PC-3 (cell line): ENCODE measurements around the gene SBNO2. TPM values are rescaled to one million over a fixed set of nuclear protein-coding genes. Genes with fewer than 3 reads are reported as not detected.
A peak's percentile ranks its signal among the peaks of the same experiment; 100 is the strongest.

Experiments
- ATAC-seq: fragments of 200-7000 bp; cut with Tn5 transposase; 2 replicates; pipeline ENCODE4 v1.9.1; 2020; ENCODE audit warnings: mild to moderate bottlenecking, moderate library complexity
- BruUV-seq: library from RNA; stranded (reverse); fragments of 400-500 nt; replicated peaks from 2 replicates; lab custom pipeline; 2021; lab: Mats Ljungman, UMichigan
- CTCF ChIA-PET: fragments of 300-600 bp; sonication (Branson Sonifier 250); formaldehyde crosslinking; loops from one replicate; lab custom pipeline; 2022; ENCODE audit warnings: antibody characterized with exemption; lab: Charles Lee
- POLR2A ChIA-PET: fragments of 300-600 bp; sonication (Branson Sonifier 250); formaldehyde crosslinking; loops from one replicate; lab custom pipeline; 2022; ENCODE audit warnings: antibody characterized with exemption; ENCODE audit not compliant: unreplicated experiment; lab: Charles Lee
- DNase-seq: peaks from one replicate; pipeline ENCODE4 v3.0.0-alpha.2; 2015
- H2AFZ ChIP-seq: fragments of 300-600 bp; sonication (generic); 2 replicates; pipeline ENCODE4 v1.6.0; 2016; ENCODE audit warnings: antibody characterized with exemption, low read length
- H3F3A ChIP-seq: fragments of 300-600 bp; sonication (generic); one replicate; pipeline ENCODE4 v1.6.0; 2017; ENCODE audit warnings: antibody characterized with exemption, low read length, control low read depth, mild to moderate bottlenecking; ENCODE audit not compliant: unreplicated experiment
- H3K27ac ChIP-seq: fragments of 300-600 bp; sonication (generic); 2 replicates; pipeline ENCODE4 v1.5.1; 2016; ENCODE audit warnings: mild to moderate bottlenecking, low read length
- H3K27me3 ChIP-seq: fragments of 300-600 bp; sonication (generic); 2 replicates; pipeline ENCODE4 v1.6.1; 2016; ENCODE audit warnings: low read length, mixed read lengths
- H3K36me3 ChIP-seq: fragments of 300-600 bp; sonication (generic); 2 replicates; pipeline ENCODE4 v1.6.1; 2016; ENCODE audit warnings: low read depth, mixed run types, low read length, mixed read lengths
- H3K4me1 ChIP-seq: fragments of 300-600 bp; sonication (generic); 2 replicates; pipeline ENCODE4 v1.5.1; 2016; ENCODE audit warnings: low read length; ENCODE audit not compliant: insufficient read depth
- H3K4me2 ChIP-seq: fragments of 300-600 bp; sonication (generic); 2 replicates; pipeline ENCODE4 v1.6.0; 2016; ENCODE audit warnings: low read length
- H3K4me3 ChIP-seq: fragments of 300-600 bp; sonication (generic); 2 replicates; pipeline ENCODE4 v1.5.1; 2016; ENCODE audit warnings: mild to moderate bottlenecking, low read length, mixed read lengths
- H3K79me2 ChIP-seq: fragments of 300-600 bp; sonication (generic); 2 replicates; pipeline ENCODE4 v1.6.1; 2017; ENCODE audit warnings: low read length, mixed read lengths
- H3K9ac ChIP-seq: fragments of 300-600 bp; sonication (generic); 2 replicates; pipeline ENCODE4 v1.6.0; 2016; ENCODE audit warnings: mild to moderate bottlenecking, low read length
- H3K9me2 ChIP-seq: fragments of 300-600 bp; sonication (generic); replicated peaks from 2 replicates; pipeline ENCODE4 v1.6.1; 2016; ENCODE audit warnings: mixed run types, low read length, mixed read lengths
- H3K9me3 ChIP-seq: fragments of 300-600 bp; sonication (generic); 2 replicates; pipeline ENCODE4 v1.6.1; 2016; ENCODE audit warnings: low read length, mixed read lengths
- H4K20me1 ChIP-seq: fragments of 300-600 bp; sonication (generic); 2 replicates; pipeline ENCODE4 v1.6.1; 2016; ENCODE audit warnings: low read length, mixed read lengths
- EZH2 ChIP-seq: fragments of 300-600 bp; sonication (generic); IDR thresholded peaks from one replicate; pipeline ENCODE4 v1.6.1; 2017; ENCODE audit warnings: antibody characterized with exemption, mild to moderate bottlenecking, low read length; ENCODE audit not compliant: unreplicated experiment
- EZH2phosphoT487 ChIP-seq: fragments of 300-600 bp; sonication (generic); IDR thresholded peaks from 2 replicates; pipeline ENCODE4 v1.6.1; 2018; ENCODE audit warnings: mild to moderate bottlenecking, antibody characterized with exemption, low read length, borderline replicate concordance
- intact Hi-C: fragments of 100-400 bp; cut with micrococcal nuclease; formaldehyde crosslinking; loops from 2 replicates; pipeline ENCODE4 v1.9.0; 2023
- total RNA-seq: library from RNA; depleted of rRNA; stranded (reverse); fragments of >200 nt; gene quantifications from 2 replicates; pipeline ENCODE4 v1.2.3, GENCODE V29; 2014
- TF ChIP-seq, protein P1 (sequence below): fragments of 300-600 bp; sonication (generic); conservative IDR thresholded peaks from 2 replicates; pipeline ENCODE4 v1.5.1; 2017; ENCODE audit warnings: antibody characterized with exemption, low read depth, mild to moderate bottlenecking, low read length

Gene SBNO2
- total RNA-seq, 1 experiment from 2014 or later, result 62.4 TPM

DNA sequence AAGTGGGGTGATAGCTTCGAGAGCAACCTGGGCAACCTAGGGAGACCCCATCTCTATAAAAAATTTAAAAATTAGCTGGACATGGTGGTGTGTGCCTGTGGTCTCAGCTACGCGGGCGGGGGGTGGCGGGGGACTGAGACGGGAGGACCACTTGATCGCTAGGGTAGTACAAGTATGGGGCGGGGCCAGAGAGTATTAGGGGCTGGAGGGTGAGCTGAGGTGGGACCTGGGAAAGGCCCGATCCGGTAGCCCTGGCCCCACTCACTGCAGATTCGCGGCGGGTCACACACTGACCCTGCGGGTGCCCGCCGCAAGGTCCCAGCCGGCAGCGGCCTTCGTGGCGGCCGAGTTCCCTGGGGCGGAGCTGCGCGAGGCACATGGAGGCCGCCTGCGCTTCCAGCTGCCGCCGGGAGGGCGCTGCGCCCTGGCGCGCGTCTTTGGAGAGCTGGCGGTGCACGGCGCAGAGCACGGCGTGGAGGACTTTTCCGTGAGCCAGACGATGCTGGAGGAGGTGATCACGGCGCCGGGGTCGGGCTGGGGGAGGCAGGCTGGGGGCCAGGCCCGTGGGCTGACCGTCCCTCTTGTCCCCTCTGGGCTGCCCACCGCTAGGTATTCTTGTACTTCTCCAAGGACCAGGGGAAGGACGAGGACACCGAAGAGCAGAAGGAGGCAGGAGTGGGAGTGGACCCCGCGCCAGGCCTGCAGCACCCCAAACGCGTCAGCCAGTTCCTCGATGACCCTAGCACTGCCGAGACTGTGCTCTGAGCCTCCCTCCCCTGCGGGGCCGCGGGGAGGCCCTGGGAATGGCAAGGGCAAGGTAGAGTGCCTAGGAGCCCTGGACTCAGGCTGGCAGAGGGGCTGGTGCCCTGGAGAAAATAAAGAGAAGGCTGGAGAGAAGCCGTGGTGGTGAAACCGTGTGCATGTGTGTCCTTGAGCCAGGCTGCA lies 109.1 kb downstream of the SBNO2 start:
- peak; percentile 69 for DNase-seq
- intact Hi-C loops, result loop anchor here (5.0 kb wide), 1 partner anchor 37 kb away; the partner anchor contains the start of gene GPX4
- CTCF ChIA-PET, result interaction anchor here (0.6 kb wide), 1 partner anchor 135 kb away, joined by 3 read pairs; no protein-coding TSS in a partner anchor

DNA sequence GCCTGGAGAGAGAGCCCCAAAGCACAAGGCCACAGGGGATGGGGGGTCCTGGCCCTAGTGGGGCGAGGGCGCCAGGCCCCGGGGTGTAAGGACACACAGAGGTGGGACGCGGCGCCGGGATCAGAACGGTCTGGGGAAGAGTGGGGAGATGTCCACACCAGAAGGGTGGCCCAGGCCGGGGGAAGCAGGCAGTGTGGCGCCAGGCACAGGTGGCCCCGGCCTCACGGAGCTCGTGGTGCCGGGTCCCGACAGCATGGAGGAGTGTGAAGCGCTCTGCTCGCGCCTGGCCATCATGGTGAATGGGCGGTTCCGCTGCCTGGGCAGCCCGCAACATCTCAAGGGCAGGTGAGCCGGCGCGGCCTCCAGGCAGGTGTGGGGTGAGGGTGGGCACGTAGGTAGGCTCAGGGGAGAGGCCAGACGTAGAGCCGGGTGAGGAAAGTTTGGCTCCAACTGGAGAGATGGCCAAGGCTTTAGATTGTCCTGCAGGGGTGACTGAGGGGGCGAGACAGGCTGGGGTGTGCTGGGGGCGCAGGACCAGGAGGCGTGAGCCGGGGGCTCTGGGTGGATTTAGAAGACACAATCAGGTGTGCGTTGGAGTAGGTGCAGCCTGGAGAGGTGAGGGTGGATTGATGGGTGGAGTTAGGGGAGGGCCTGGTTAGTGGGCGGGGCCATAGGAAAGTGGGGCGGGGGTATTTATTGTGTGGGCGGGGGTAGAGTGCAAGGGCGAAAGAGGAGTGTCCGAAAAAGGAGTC lies 110.0 kb downstream of the SBNO2 start:
- intact Hi-C loops, result no loop called here
- H3K9me2 ChIP-seq, result no peaks in the 10 kb centered on the region
- ChIA-PET POLR2A (no interaction called here), CTCF (interaction anchor here (0.6 kb wide), 1 partner anchor 136 kb away, joined by 3 read pairs; no protein-coding TSS in a partner anchor)
- no peak for TF ChIP-seq EZH2
- TF ChIP-seq EZH2phosphoT487, result no peak
- TF ChIP-seq, protein P1, sequence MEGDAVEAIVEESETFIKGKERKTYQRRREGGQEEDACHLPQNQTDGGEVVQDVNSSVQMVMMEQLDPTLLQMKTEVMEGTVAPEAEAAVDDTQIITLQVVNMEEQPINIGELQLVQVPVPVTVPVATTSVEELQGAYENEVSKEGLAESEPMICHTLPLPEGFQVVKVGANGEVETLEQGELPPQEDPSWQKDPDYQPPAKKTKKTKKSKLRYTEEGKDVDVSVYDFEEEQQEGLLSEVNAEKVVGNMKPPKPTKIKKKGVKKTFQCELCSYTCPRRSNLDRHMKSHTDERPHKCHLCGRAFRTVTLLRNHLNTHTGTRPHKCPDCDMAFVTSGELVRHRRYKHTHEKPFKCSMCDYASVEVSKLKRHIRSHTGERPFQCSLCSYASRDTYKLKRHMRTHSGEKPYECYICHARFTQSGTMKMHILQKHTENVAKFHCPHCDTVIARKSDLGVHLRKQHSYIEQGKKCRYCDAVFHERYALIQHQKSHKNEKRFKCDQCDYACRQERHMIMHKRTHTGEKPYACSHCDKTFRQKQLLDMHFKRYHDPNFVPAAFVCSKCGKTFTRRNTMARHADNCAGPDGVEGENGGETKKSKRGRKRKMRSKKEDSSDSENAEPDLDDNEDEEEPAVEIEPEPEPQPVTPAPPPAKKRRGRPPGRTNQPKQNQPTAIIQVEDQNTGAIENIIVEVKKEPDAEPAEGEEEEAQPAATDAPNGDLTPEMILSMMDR, result no peak
- no peaks in the 10 kb centered on the region for H3K9me3 ChIP-seq
- BruUV-seq, result no TSS peak
- peaks cover 18% of the 10 kb centered on the region for H3K4me1 ChIP-seq
- H3K4me3 ChIP-seq, result no peak overlapping the region
- DNase-seq, result peak; percentile 6
- no peak overlapping the region for H3K27ac ChIP-seq
- no peaks in the 10 kb centered on the region for H3K36me3 ChIP-seq
- H3F3A ChIP-seq, result no peaks in the 10 kb centered on the region
- ATAC-seq, result no peak
- no peaks in the 10 kb centered on the region for H3K27me3 ChIP-seq
- no peak overlapping the region for H3K4me2 ChIP-seq
- 0 out of 2 replicates have a peak, but pooled peaks cover 4% of the 10 kb centered on the region for H3K79me2 ChIP-seq
- no peak overlapping the region for H3K9ac ChIP-seq
- H4K20me1 ChIP-seq, result no peaks in the 10 kb centered on the region
- no peak overlapping the region for H2AFZ ChIP-seq

More for the DNA sequence above, 109.1 kb downstream of the SBNO2 start:
- TF ChIP-seq, protein P1, result peak; percentile 59
- TF ChIP-seq EZH2, result no peak
- Histone ChIP-seq H3K9ac (no peak overlapping the region), H3K27ac (peak overlapping the region; percentile 53), H2AFZ (peak overlapping the region; percentile 54), H3K79me2 (0 out of 2 replicates have a peak, but pooled peaks cover 4% of the 10 kb centered on the region), H3K4me2 (peak overlapping the region; percentile 87), H3K4me1 (peaks cover 18% of the 10 kb centered on the region), H3K4me3 (no peak overlapping the region), H3K9me3 (no peaks in the 10 kb centered on the region), H3K9me2 (no peaks in the 10 kb centered on the region), H3K36me3 (no peaks in the 10 kb centered on the region), H3K27me3 (no peaks in the 10 kb centered on the region), H3F3A (no peaks in the 10 kb centered on the region), H4K20me1 (no peaks in the 10 kb centered on the region)
- POLR2A ChIA-PET, result interaction anchor here (0.6 kb wide), 2 partner anchors 11 to 81 kb away, joined by 3 to 5 read pairs; partner anchors contain the start of gene WDR18
- ATAC-seq, result peak; percentile 63
- BruUV-seq, result no TSS peak
